Measurements from ENCODE around the gene BGN.

BGN gene

GRCh38 chrX:153504445-153505016 is 9.8 kb downstream of the BGN start:
- DNase-seq = no peak

GRCh38 chrX:153505361-153505760 is 10.6 kb downstream of the BGN start:
- no peak for DNase-seq

- peak in 55 of 56 donors; percentile 2 to 88 (median 55) for DNase-seq
Measured at GRCh38 chrX:153507484-153508178, 12.9 kb downstream of the BGN start.

- DNase-seq = no peak
Measured at GRCh38 chrX:153509592-153509991, 14.8 kb downstream of the BGN start.

GRCh38 chrX:153510383-153510782 is 15.6 kb downstream of the BGN start:
- DNase-seq = no peak

- DNase-seq = no peak
Measured at GRCh38 chrX:153511784-153512500, 17.2 kb downstream of the BGN start.

- no peak for DNase-seq
Measured at GRCh38 chrX:153512501-153512893, 17.7 kb downstream of the BGN start.

GRCh38 chrX:153513265-153513664 is 18.5 kb downstream of the BGN start:
- DNase-seq = no peak

- DNase-seq = no peak
Measured at GRCh38 chrX:153514259-153514658, 19.5 kb downstream of the BGN start.

- no peak for DNase-seq
Measured at GRCh38 chrX:153515435-153515834, 20.7 kb downstream of the BGN start.

- DNase-seq = no peak
Measured at GRCh38 chrX:153516073-153516472, 21.3 kb downstream of the BGN start.

GRCh38 chrX:153517423-153517822 is 22.6 kb downstream of the BGN start, which contains the start of gene ATP2B3:
ATP2B3 (plus strand) TSS chrX:153517642; CDS start chrX:153536248, 18,606 bp downstream.
- no peak for DNase-seq

- DNase-seq = no peak
Measured at GRCh38 chrX:153517946-153518834, 23.4 kb downstream of the BGN start.

- no peak for DNase-seq
Measured at GRCh38 chrX:153519569-153520286, 24.9 kb downstream of the BGN start.

GRCh38 chrX:153520287-153520917 is 25.6 kb downstream of the BGN start:
- no peak for DNase-seq

GRCh38 chrX:153521034-153521433 is 26.3 kb downstream of the BGN start:
- DNase-seq = peak in 26 of 56 donors; percentile 1 to 66 (median 19)

GRCh38 chrX:153522259-153522658 is 27.5 kb downstream of the BGN start:
- DNase-seq = no peak

- DNase-seq = no peak
Measured at GRCh38 chrX:153523269-153523668, 28.5 kb downstream of the BGN start.

GRCh38 chrX:153524234-153524633 is 29.5 kb downstream of the BGN start:
- no peak for DNase-seq

GRCh38 chrX:153525451-153525850 is 30.7 kb downstream of the BGN start:
- DNase-seq = no peak
